HG03066 (cell line): ENCODE measurements around the gene MTMR3.
"Not testable (repeated sequence)": the region's sequence is repeated elsewhere in the genome, so short reads cannot be mapped to it uniquely, and the experiment has no call there.

ENCODE experiments used
- ATAC-seq: cut with Tn5 transposase; IDR thresholded peaks from one replicate; pipeline ENCODE4 v1.9.1; 2021; ENCODE audit warnings: low read depth; ENCODE audit not compliant: unreplicated experiment

MTMR3 gene

DNA sequence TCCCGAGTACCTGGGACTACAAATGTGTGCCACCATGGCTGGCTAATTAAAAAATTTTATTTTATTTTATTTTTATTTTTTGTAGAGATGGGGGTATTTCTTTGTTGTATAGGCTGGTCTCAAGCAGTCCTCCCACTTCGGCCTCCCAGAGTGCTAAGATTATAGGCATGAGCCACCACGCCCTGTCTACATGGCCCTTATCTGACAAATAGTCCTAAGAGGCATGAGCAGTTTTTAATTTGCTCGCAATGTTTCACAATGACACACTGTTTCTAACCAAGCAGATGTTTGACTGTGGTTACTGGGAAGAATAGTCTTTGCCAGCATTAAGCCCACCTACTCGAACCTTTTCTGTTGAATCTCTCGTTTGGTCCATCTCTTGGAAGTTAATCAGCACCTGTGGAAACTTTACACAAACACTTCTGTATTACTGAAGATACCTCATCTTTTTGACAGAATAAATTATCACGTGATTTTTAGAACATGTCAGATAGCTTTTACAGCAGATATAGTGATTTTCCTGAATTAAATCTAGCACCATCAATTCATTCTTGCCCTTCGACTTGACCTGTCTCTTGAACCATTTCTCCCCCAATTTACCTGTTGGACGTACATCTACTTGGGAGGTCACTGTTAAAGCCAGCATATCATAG, 71.4 kb downstream of the MTMR3 start:
- ATAC-seq = no peak

DNA sequence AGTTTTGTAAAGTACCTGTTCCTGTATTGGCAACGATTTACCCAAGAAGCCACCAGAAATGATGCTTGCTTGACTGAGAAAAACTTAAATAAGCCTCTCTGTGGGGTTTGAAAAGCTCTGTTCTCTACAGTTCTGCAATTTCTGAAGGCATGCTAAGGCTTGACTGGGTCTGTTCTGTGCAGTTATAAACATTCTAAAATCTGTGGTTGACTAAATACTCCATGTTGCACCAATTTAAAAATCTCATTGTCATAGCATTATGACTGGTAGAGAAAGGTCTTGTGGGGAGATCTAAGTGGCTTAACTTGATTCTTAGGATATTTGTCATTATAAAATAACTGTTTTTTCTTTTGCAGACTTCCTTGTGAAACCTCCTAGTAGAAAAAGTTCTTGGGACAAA, 73.7 kb downstream of the MTMR3 start:
- no peak for ATAC-seq

- ATAC-seq = no peak
Measured at GRCh38 chr22:29958170-29958569, 75.2 kb downstream of the MTMR3 start.

- no peak for ATAC-seq
Measured at GRCh38 chr22:29964776-29965175, 81.8 kb downstream of the MTMR3 start.

DNA sequence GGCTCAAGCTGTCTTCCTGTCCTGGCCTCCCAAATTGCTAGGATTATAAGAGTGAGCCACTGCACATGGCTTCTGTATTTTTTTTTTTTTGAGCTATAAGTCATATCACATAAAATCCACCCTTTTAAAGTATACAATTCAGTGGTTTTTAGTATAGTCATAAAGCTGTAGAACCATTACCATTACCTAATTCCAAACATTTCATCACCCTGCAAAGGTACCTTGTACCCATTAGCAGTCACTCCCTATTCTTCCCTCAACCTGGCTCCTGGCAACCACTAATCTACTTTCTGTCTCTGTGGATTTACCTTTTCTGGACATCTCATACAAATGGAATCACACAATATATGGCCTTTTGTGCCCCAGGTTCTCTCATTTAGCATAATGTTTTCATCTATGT, 84.5 kb downstream of the MTMR3 start:
- ATAC-seq = no peak

GRCh38 chr22:29971607-29972006, 88.6 kb downstream of the MTMR3 start:
- no peak for ATAC-seq

DNA sequence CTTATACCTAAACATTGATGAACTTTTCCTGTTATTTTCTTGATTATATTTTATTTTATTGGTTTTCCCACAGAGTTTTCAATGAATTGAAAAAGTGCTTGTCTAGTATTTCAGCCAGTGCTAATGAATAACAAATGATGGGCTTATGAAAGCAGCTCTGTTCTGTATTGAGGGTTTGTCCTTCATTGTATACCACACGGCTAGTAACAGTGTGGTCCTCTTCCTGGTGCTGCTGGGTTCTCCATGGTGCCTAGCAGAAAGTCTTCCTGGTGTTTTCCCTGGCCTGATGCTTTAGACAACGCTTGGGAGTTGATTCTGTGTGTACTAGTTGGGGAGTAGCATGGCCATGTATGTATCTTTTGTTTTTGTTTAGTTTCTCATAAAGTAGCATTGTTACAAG, 89.1 kb downstream of the MTMR3 start:
- ATAC-seq = no peak

DNA sequence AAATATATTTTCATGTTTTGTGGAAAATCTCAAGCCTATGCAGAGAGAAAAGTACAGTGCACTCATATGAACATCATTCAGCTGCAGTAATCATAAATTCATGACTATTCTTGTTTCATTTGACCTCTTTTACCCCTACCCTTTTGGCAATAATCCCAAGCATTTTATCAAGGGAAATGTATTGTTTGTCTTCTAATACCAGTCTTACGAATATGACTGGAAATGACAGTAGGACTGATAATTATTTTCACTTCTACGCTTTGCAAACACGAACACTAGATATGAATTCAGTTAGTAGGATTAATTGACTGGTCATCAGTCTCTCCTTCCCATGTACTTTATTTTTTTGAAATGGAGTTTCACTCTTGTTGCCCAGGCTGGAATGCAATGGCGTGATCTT, 90.3 kb downstream of the MTMR3 start:
- no peak for ATAC-seq

DNA sequence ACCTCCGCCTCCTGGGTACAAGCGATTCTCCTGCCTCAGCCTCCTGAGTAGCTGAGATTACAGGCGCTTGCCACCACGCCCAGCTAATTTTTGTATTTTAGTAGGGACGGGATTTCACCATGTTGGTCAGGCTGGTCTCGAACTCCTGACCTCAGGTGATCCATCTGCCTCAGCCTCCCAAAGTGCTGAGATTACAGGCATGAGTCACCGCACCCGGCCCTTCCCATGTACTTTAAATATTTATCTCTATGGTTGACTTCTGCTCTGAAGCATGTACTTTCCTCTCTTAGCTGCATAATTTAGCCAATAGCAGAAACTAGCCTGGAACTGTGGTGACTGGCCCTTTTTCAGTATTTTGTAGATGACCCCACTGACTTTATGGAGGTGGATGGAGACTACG, 90.7 kb downstream of the MTMR3 start:
- ATAC-seq = not testable (repeated sequence)

DNA sequence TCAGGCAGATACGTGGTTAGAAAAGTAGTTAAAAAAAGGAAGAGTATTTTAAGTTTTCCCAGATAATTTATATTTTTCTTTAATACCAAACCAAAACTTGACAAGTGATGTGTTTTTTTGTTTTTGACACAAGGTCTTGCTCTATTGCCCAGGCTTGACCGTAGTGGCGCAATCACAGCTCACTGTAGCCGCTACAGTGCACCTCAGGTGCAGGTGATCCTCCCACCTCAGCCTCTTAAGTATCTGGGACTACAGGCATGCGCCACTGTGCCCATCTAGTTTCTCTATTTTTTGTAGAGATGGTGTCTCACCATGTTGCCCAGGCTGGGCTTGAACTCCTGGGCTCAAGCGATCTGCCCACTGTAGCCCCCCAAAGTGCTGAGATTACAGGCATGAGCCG, 92.5 kb downstream of the MTMR3 start:
- ATAC-seq = no peak

GRCh38 chr22:29977107-29977506, 94.1 kb downstream of the MTMR3 start:
- ATAC-seq = no peak

DNA sequence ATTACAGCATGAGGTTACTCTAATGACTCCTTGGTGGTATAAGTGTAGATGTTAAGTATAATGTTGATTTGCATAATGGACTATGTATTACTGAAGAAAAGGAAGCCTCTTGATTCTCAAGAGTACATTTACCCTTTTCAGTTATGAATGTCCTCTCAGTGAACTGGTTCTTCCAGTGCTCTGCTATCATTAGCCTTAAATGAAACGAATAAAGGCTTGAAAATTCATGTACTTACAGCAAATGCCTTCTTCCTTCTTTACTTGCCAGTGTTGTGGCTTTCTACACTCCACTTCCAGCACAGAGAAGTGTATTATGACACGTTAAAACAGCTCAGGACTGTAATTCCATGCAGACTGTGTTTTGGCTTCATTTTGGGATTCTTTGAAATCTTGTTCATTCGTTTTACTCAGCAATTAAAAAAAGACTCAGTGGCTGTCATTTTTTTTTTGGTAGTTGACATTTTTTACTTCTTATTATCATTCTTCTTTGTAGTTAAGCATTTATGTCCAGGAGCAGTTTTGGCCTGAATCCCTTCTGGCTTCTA, 96.9 kb downstream of the MTMR3 start:
- no peak for ATAC-seq

- ATAC-seq = no peak
Measured at GRCh38 chr22:29983296-29983917, 100.4 kb downstream of the MTMR3 start.

GRCh38 chr22:29985912-29986311, 102.9 kb downstream of the MTMR3 start:
- ATAC-seq = no peak

DNA sequence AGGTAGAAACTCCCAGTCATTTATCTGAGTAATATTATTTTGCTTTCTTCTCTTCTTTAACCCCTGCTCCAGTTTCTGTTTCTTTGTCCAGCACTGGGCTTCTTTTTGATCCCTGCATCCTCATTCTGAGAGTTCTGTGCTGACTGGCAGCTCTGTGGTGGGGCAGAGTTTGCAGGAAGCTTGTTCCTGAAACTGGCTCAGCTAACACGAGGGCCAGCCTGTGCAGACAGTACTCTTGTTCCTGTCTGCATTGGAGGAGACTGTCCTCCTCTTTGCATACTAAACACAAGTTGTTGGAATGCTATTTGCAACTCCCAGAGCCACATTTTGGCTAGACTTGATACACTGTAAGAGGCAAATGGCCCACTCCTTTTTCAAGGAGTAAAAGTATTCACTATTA, 104.2 kb downstream of the MTMR3 start:
- ATAC-seq = no peak

DNA sequence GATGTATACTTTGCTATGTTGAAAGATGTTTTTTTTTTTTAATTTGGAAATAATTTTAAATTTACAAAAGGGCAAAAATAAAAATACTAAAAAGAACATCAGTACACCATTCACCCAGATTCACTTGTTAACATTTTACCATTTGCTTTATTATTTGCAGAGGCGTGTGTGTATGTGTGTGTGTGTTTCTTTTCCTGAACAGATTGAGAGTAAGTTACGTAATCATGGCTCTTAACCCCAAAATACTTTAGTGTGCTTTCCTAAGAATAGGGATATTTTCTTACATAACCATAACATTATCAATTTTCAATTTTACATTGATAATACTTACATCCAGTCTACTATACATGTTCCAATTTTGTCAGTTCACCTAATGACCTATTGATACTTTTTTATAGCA, 105.7 kb downstream of the MTMR3 start:
- ATAC-seq = no peak

DNA sequence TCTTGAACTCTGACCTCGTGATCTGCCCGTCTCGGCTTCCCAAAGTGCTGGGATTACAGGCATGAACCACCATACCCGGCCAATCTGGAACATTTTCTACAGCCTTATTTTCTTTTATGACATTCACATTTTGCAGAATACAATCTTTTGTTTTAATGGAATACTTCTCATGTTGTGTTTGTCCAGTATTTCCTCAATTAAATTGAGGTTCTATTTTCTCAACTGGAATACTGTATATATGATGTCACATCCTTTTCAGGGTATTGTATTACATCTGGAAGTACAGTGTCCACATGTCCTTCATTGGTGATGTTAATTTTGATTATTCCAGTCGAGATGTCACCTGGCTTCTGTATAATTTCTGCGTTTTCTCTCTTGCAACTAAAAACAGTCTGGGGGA, 106.5 kb downstream of the MTMR3 start:
- no peak for ATAC-seq

DNA sequence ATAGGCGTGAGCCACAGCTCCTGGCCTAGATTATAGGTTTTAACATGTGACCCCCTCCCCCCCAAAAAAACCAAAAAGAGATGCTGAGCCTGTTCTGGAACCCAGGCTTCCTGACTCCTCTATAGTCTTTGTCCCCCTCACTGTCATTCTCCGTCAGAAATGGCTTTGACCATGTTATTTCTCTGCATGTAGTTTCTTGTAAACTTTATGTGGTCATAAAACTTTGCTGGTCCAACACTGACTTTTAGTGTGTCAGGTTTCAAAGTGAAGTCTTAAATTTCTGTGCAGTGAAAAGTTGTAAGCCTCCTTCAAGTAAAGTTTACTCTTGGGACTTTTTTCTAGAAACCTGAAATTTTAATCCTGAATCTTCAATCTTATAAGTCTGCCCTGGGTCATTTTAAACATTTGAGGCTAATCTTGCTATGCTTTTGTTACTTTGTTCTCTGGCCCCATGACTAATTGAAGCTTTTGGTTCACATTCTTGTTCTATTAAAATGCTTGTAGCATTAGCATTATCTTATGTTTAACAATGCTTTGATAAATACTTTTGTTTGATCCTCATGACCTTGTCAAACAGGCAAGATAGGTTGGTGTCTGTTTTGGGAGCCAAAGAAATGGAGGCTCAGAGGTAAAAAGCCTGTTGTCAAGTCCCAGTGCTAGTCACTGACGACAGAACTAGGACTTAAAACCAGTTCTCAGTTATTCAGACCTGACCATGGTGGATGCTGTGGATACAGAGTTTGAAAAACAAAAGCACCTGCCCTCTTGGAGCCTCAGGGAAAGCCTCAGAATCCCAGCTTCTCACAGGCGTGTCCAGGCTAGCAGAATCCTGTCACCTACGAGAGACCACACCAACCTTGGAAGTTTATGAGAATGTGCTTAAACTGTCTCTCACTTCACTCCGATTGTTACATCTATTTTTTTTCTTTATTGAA, 109.6 kb downstream of the MTMR3 start:
- no peak for ATAC-seq

DNA sequence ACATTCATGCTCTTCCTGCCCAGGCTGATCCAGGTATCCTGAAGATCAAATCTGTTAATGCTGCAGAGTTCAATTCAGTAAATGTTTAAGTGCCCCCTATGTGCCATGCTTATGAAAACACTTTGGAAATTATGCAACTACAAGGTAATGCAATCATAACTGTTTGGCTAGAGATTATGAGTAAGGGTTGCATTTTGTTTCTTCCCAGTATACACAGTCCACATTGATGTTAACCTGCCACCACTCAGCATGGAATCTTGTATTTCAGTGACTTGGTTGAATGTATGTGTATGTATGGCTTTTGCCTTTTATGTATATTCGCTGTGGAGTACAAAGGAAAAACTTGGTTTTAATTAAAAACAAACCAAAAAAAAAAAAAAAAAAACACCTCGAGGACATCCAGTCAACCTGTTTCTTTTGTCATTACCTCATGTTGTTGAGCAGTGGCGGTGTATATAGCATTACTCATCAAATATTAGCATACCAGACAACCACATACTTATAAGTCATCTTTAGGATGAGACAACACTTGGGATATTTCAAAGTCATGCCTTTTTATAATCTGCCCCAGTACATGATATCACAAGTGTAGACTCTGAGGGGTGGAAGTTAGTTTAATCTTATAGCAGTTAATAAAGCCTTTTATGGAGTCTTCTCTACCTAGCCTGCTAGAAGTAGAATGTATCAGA, 111.2 kb downstream of the MTMR3 start:
- ATAC-seq = no peak

DNA sequence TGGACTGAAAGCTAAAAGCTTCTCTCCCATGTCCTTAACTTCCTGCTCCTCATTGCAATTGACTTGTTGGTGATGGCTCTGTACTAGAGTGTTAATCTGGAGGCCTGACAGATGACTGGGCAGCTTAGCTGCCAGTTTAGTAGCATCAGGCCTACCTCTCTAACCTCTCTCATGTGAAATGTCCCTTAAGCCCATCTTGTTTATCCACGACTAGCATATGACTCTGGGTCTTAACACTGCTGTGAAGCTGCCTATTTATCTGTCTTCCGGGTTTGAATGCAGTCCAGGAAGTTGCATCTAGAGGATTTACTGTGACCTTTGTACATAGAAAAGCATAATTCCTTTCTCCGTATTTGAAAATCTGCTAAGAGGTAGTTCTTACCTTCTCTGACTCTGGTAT, 112.0 kb downstream of the MTMR3 start:
- no peak for ATAC-seq

- ATAC-seq = no peak
Measured at GRCh38 chr22:29997107-29997506, 114.1 kb downstream of the MTMR3 start.
